Fibroblast of the aortic adventitia (primary cell): Measurements from ENCODE around the gene DOCK2. TPM values are rescaled to one million over a fixed set of nuclear protein-coding genes. Genes with fewer than 3 reads are reported as not detected.

ENCODE experiments used
- DNase-seq: peaks from one replicate; pipeline ENCODE4 v3.0.0-alpha.2; 2010; ENCODE audit warnings: low read depth
- H3K4me3 ChIP-seq: 2 replicates; pipeline ENCODE4 v1.5.1; 2011; ENCODE audit warnings: low read depth, mild to moderate bottlenecking, control low read depth, low read length, moderate library complexity
- CTCF ChIP-seq: IDR thresholded peaks from 2 replicates; pipeline ENCODE4 v1.5.1; 2011; ENCODE audit warnings: mild to moderate bottlenecking, low read length, control low read depth, inconsistent platforms; ENCODE audit not compliant: insufficient read depth
- total RNA-seq: library from RNA; depleted of rRNA; stranded (reverse); fragments of >200 nt; gene quantifications from 2 replicates; pipeline ENCODE4 v1.2.3, GENCODE V29; 2012; ENCODE audit warnings: low replicate concordance

The DOCK2 gene
- total RNA-seq, 1 donor = 4.6 TPM

GRCh38 chr5:169921949-169922348 is 284.9 kb downstream of the DOCK2 start:
- no peak for DNase-seq
- TF ChIP-seq CTCF = no peak

GRCh38 chr5:169922474-169922873 is 285.4 kb downstream of the DOCK2 start:
- TF ChIP-seq CTCF = no peak
- no peak for DNase-seq
- no peak overlapping the region for H3K4me3 ChIP-seq

More at GRCh38 chr5:169921949-169922348, 284.9 kb downstream of the DOCK2 start:
- no peak overlapping the region for H3K4me3 ChIP-seq

GRCh38 chr5:169923988-169924387 is 286.9 kb downstream of the DOCK2 start:
- TF ChIP-seq CTCF = no peak
- no peak overlapping the region for H3K4me3 ChIP-seq
- no peak for DNase-seq

GRCh38 chr5:169933127-169933526 is 296.1 kb downstream of the DOCK2 start:
- no peak overlapping the region for H3K4me3 ChIP-seq
- no peak for TF ChIP-seq CTCF
- no peak for DNase-seq

- DNase-seq = no peak
- no peak for TF ChIP-seq CTCF
- H3K4me3 ChIP-seq = no peak overlapping the region
Observed at GRCh38 chr5:169933616-169934015, 296.5 kb downstream of the DOCK2 start.

GRCh38 chr5:169934990-169935389 is 297.9 kb downstream of the DOCK2 start:
- DNase-seq = no peak
- TF ChIP-seq CTCF = no peak
- H3K4me3 ChIP-seq = no peak overlapping the region

- no peak for TF ChIP-seq CTCF
- no peak overlapping the region for H3K4me3 ChIP-seq
- no peak for DNase-seq
Observed at GRCh38 chr5:169935762-169936161, 298.7 kb downstream of the DOCK2 start.
